Muscle of back (tissue), 13 donors: Measurements from ENCODE around the gene SAMD11. TPM values are rescaled to one million over a fixed set of nuclear protein-coding genes. Genes with fewer than 3 reads are reported as not detected.
A peak's percentile ranks its signal among the peaks of the same experiment; 100 is the strongest.
"Not testable (repeated sequence)": the region's sequence is repeated elsewhere in the genome, so short reads cannot be mapped to it uniquely, and the experiment has no call there.

Experiments
- DNase-seq, 3 donors: peaks; one replicate each; pipeline versions ENCODE4 v3.0.0 to v3.0.0-alpha.2; 2013
- long read RNA-seq, 9 donors: transcript quantifications; one replicate each; lab custom pipeline, GENCODE V29; 2026
- polyA plus RNA-seq, 10 donors: library from polyadenylated mRNA; unstranded; fragments of 120-200 nt; gene quantifications; one replicate each; pipeline ENCODE4 v1.2.1, GENCODE V29; 2013; ENCODE audit not compliant: insufficient read length in 10 of 10

SAMD11 gene, protein sequence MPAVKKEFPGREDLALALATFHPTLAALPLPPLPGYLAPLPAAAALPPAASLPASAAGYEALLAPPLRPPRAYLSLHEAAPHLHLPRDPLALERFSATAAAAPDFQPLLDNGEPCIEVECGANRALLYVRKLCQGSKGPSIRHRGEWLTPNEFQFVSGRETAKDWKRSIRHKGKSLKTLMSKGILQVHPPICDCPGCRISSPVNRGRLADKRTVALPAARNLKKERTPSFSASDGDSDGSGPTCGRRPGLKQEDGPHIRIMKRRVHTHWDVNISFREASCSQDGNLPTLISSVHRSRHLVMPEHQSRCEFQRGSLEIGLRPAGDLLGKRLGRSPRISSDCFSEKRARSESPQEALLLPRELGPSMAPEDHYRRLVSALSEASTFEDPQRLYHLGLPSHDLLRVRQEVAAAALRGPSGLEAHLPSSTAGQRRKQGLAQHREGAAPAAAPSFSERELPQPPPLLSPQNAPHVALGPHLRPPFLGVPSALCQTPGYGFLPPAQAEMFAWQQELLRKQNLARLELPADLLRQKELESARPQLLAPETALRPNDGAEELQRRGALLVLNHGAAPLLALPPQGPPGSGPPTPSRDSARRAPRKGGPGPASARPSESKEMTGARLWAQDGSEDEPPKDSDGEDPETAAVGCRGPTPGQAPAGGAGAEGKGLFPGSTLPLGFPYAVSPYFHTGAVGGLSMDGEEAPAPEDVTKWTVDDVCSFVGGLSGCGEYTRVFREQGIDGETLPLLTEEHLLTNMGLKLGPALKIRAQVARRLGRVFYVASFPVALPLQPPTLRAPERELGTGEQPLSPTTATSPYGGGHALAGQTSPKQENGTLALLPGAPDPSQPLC
- 10 to 100 TPM in 1 of 10 donors, 1 to 10 TPM in 9; 1.7 to 11.4 (median 4.4) TPM for polyA plus RNA-seq
- long read RNA-seq, donor 1 = 0 reads
- long read RNA-seq, donor 2 = 0 reads
- long read RNA-seq, donor 3 = 0 reads
- long read RNA-seq, donor 4 = 0 reads
- long read RNA-seq, donor 5, partial matches to known transcripts = 5 of 5 reads
- long read RNA-seq, donor 5, other reads (novel, unspliced or antisense) = 0 of 5 reads
- long read RNA-seq, donor 6 = 0 reads
- long read RNA-seq, donor 7, partial matches to known transcripts = 5 of 5 reads
- long read RNA-seq, donor 7, other reads (novel, unspliced or antisense) = 0 of 5 reads
- long read RNA-seq, donor 8 = 0 reads
- long read RNA-seq, donor 9 = 0 reads

DNA sequence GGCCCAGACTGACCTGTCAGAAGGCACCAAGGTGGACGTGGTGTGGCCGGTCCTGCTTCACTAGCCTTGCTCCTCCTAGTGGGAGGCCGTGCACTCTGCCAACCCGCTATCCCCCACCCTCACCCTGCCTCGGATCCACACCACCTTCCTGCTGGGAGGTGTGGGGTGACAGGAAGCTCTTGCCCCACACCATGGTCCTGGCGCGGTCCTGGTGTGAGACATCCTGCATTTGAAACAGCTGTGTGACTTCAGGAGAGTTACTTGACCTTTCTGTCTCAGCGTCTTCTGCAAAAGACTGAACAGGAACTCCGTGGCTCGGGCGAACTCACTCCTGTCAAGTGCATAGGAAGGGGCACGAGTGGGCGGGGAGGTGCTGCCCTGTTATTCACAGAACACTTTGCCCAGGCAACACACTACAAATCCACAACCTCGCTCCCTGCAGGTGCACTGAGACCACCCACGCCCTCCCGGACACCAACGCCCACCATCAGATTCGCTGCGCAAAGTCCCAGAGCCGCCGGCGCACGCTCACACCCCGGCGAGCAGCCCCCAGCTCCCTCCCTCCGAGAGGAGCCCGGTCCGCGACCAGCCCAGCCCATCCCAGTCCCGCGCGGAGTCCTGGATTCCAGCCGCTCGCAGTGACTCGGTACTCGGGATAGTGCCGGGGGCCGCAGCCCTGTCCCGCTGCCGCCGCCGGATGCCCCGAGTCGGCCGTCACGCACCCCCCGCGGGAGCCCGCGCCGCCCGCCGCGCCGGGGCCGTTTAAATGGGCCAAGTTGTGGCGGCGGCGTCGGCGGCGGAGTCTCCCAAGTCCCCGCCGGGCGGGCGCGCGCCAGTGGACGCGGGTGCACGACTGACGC lies at the start of gene SAMD11:
Gene SAMD11, plus strand, starts transcription at position 793 of the 860 bp plus-strand sequence. CDS start 509 bp downstream, outside the sequence.
- DNase-seq = peak; percentile 88 to 93 (median 90)

- not testable (repeated sequence) for DNase-seq
Measured at GRCh38 chr1:876428-877208, 47.1 kb upstream of the SAMD11 start.

DNA sequence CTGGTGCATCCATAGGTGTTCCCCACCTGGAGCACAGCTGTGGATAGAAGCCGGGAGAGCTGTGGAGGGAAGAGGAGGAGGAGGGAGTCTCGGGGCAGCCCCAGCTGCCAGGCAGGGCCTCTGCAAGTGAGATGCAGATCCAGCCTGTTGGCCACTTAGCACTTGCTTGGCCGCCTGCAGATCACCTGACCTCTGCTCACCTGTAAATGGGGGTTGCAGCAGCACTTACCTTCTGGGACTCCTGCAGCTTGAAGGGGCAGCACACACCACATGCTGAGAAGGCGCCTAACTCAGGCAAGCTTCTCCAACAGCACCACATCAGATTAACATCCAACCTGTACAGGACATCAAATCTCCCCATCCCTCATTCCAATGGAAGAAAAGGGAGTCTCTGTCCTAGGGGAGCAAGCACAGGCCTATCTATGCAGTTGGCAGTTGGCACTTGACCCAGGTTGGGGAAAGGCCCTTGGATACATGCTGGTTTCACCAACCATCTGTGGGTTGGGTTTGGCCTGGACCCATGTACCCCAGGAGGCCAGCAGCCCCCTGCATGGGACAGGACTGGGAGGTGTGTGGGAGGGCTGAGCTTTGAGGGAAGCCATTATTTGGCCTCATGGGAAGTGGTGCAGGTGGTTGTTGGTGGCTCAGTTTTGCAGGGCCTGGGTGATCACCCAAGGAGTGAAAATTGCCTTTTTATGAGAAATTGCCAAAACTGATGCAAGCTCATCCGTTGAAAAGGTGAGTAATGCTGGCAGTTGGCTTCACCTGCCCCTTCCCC lies 46.3 kb upstream of the SAMD11 start:
- DNase-seq = not testable (repeated sequence)

GRCh38 chr1:880511-880910 lies 43.2 kb upstream of the SAMD11 start:
- not testable (repeated sequence) for DNase-seq

GRCh38 chr1:880915-881314 lies 42.8 kb upstream of the SAMD11 start:
- not testable (repeated sequence) for DNase-seq

DNA sequence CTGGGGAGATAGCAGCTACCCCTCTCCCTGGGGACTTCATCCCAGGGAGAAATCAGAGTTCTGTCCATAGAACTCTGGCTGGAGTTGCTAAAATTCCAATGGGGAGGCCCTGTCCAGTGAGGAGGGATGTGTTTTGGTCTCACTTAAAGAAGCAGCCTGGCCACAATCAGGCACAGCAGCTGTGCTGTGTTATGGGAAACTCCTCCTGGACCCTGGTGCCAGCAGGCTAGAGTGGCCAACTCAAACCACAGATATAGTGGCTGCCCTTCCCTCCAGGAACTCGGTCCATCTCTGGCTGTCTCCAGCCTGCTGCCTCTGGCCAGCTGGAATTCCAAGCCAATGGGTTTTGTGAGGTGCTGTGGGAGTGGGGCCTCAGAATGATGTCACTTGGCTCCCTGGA lies 37.4 kb upstream of the SAMD11 start:
- DNase-seq = no peak

GRCh38 chr1:886760-887159 lies 37.0 kb upstream of the SAMD11 start:
- DNase-seq = no peak

GRCh38 chr1:888297-888696 lies 35.4 kb upstream of the SAMD11 start:
- no peak for DNase-seq

- not testable (repeated sequence) for DNase-seq
Measured at GRCh38 chr1:889774-890173, 33.9 kb upstream of the SAMD11 start.

- DNase-seq = not testable (repeated sequence)
Measured at GRCh38 chr1:890234-890633, 33.5 kb upstream of the SAMD11 start.

- no peak for DNase-seq
Measured at GRCh38 chr1:890661-891060, 33.1 kb upstream of the SAMD11 start.

DNA sequence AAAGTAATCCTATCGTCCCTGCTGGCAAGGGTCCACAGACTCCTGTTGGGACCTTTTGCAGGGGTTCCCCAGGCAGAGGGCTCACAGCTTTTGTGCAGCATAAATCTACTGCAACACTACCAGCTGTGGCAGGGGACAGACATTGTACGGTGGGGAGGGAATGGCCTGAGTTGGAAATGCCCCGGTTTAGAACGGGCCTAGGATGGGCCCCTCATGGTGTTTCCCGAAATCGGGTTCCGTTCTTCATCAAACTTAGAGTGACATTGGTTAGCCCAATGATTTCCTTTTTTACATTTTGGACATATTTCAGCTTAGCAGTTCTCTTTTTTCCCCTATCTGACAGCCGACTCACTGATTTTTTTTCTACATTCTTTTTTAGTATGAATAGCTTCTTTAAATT lies 26.5 kb upstream of the SAMD11 start:
- no peak for DNase-seq

- not testable (repeated sequence) for DNase-seq
Measured at GRCh38 chr1:897951-898350, 25.8 kb upstream of the SAMD11 start.

DNA sequence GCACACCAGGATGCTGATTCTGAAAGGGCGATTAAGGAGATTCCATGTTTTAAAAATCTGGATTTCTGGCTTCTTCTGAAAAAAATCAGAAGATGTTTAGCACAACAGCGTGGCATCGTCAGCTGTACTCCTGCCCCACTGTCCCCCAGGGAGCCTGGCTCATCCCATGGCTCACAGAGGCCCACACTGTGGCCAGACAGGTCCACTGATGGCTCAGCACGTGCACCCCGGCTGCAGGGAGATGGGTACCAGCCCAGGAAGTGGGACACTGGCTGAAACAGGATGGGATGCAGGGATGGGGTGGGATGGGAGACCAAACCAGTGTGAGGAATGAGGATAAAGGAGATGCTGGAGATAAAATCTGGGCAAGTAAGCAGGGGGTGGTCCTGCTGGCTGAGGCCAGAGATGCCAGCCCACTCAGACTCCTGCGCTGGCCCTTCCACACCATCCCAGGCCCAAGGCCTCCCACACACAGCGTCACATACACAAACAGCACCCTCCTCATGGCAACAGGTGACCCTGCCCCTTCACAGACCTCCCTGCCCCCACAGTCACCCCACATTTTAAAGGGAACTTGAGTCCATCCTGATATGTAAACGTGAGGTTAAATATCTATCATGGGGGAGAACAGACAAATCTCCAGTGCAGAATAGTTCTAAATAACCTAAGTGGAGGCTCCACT lies 23.9 kb upstream of the SAMD11 start:
- no peak for DNase-seq

DNA sequence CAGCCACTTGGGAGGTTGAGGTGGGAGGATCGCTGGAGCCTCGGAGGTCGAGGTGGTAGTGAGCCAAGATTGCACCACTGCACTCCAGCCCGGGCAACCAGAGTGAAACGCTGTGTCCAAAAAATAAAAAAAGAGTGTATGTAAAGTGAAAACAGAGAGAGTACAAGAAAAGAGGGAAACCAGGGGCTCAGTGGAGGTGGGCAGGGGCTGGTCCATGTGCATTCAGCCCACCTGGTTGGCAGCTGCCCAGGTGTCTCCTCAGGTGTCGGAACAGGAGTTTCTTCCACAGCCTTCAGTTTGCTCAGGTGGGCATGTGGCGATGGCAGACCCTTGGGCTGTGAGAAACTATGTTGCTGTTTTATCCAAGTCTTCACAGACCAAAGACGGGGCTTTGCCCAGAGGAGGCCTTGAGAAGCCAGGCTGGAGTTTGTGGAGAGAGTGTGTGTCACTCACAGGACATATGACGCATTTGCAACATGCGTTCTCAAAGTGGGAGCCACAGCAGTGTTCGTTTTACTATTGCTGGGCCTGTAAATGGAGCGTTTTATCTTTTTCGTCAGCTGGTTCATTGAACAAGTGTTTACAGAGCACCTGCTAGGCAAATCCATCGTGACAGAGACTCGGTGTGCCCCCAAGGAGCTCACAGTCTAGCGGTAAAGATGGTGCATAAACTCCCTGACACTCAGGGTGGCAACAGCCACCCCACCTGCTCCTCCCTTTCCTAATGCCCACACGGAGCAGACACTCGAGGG lies 22.4 kb upstream of the SAMD11 start:
- DNase-seq = no peak

GRCh38 chr1:902802-903201 lies 20.9 kb upstream of the SAMD11 start:
- DNase-seq = no peak

GRCh38 chr1:903305-903704 lies 20.4 kb upstream of the SAMD11 start:
- DNase-seq = no peak

GRCh38 chr1:903721-904271 lies 19.9 kb upstream of the SAMD11 start:
- DNase-seq = peak in 1 of 3 donors; percentile 25
